HG03457 (cell line): ENCODE results near the gene CYP27A1.

ENCODE experiments used
- ATAC-seq: cut with Tn5 transposase; IDR thresholded peaks from one replicate; pipeline ENCODE4 v1.9.1; 2021; ENCODE audit warnings: moderate number of reproducible peaks; ENCODE audit not compliant: unreplicated experiment

The CYP27A1 gene

DNA sequence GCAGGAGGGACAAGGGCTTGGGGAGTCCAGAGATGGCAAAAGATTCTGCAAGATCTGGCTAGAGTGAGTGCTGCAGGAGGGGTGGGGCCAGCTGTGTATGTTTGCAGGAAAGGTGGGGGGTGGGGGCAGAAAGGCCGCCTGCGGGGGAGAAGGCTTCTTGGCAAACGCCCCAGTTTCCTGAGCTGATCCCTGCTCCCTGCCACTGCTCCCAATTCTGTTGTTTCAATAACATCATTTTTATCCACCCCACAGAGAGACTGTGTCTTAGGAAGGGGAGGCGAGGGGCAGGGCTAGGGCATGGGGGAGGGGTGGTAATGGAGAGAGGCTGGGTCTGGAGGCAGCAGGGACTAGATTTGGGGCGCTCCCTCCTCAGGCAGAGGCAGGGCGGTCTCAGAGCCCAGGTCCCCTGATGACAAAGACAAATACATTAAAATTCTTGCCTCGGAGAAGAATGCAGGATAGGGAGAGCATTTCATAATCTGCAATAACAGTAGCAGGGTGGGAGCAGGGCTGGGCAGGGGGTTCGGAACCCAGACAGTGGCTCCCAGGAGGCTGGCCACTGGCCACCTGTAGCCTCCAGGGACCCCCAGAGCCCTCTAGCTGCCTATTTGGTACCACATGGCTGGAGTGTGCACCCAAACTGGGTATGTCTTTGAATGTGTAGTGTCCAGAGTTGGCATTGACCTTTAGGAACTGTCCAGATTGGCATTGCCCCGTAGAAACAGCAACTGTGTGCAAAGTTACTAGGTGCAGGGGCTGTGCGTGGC, 75.6 kb downstream of the CYP27A1 start:
- no peak for ATAC-seq

DNA sequence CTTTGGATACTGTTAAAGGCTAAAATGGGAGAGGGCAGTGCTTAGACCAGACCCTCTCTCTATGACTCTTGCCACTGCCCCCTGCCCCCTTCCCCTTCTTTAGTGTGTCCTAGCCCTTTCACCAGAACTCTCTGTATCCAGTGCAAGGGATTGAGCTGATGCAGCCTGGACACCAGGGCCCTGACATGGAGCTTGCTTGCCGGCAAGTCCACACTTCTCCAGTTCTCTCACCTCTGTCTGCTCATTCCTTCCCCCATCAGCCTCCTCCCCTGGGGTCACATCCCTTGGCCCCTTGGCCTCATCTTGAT, 76.1 kb downstream of the CYP27A1 start:
- no peak for ATAC-seq

DNA sequence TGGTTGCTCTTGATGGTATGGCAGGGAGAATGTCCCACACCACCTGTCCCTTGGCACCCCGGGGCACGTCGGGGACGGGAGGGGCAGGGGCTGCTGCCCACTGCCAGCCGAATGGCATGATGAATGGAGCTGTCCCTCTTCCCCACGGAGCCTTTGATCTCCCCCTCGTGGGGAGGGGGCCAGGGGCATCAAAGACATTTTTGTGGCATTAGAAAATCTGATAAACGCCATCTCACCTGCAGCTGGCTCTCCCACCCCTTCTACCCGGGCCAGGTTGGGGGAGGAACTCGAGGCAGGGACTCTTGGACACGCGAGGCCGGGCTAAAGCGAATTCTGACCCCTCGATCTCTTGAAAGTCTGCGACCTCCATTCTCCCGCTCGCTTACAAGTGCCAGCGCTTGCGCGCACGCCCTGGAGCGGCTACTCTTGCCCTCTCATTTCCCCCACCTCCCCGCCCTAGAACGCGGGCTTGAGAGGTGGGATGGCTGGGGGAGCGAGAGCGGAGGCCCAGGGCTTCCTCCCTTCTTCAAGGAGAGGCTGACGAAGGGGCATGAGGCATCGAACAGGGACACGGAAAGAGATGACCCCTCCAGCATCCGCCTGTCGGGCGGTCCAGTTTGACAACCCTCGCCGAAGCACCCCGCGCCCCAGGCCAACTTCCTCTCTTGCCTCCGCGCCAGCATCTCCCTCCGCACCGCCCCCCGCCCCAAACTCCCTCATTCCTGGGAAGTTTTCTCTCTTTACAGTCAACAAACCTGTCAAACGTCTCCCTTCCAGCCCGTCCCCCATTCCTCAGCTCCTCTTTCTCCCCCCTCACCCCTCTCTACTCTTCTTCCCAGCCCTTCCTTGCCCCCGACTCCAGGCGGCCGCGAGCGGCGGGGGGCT, 77.0 kb downstream of the CYP27A1 start:
- ATAC-seq = no peak

DNA sequence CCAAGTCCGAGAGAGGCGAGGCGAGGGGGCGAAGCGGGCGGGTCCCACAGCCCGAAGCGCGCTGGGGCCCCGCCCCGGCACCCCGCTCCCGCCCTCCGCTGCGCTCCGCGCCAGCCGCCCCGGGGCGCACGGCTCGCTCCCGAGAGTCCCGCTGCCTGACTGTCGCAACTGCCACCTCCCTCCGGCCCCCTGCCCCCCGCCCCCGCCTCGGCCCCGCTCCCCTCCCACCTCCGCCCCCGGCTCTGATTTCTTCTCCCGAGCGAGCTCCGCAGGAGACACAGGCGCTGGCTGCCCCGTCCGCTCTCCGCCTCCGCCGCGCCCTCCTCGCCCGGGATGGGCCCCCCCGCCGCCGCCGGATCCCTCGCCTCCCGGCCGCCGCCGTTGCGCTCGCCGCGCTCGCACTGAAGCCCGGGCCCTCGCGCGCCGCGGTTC, 77.6 kb downstream of the CYP27A1 start, which contains the start of gene WNT6:
WNT6 (plus strand) TSS at position 250 of the 432 bp plus-strand sequence. CDS start 233 bp downstream, outside the sequence.
- ATAC-seq = no peak

DNA sequence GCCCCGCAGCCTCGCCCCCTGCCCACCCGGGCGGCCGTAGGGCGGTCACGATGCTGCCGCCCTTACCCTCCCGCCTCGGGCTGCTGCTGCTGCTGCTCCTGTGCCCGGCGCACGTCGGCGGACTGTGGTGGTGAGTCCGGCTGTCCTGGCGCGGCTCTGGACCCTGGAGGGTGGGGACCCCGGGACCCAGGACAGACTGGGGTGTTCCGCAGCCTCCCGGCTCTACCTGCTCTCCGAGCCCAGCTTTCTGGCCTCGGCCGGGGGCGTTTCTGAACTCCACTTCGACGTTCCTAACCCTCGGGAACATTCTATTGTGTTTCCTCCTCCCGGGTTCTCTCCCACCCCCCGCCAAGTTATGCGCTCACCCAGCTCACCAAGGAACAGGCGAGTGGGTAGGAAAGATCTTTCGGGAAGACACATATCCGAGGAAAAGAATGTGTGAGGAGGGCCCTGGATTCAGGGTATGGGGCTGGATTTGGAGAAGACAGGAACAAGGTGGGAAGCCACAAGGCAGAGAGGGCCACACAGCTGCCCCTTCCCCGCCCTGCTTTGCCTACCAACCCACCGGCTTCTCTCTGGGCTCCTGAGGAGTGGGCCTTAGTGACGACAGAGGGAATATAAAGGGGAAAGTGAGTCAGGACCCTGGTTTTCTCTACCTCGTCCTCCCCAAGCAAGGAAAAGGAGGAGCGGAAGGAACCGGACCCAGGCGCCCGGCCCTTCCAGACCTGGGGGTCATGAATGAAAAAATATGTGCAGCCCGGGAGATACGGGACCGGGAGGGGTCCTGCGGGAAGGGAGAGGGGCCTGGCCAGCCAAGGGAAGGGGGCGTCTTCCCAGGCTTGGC, 78.3 kb downstream of the CYP27A1 start:
- ATAC-seq = no peak

DNA sequence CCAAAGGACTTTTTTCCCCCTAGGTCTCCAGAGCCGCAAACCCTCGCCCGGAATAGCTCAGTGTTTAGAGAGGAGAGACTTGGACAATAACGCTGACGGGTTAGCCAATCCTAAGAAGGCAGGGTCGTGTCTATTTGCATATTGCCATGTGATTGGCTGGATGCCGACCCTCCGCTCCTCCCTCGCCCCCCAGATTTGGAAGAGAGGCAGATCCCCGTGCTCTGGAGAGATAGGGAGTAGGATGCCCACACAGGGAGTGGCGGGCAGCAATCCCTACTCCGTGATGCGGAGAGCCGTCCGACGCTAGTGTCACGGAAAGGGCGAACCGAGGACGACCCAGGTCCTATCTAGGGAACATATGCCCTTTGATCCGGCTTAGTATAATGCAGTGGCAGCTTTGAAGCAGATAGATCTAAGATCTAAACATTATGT, 79.0 kb downstream of the CYP27A1 start:
- no peak for ATAC-seq

DNA sequence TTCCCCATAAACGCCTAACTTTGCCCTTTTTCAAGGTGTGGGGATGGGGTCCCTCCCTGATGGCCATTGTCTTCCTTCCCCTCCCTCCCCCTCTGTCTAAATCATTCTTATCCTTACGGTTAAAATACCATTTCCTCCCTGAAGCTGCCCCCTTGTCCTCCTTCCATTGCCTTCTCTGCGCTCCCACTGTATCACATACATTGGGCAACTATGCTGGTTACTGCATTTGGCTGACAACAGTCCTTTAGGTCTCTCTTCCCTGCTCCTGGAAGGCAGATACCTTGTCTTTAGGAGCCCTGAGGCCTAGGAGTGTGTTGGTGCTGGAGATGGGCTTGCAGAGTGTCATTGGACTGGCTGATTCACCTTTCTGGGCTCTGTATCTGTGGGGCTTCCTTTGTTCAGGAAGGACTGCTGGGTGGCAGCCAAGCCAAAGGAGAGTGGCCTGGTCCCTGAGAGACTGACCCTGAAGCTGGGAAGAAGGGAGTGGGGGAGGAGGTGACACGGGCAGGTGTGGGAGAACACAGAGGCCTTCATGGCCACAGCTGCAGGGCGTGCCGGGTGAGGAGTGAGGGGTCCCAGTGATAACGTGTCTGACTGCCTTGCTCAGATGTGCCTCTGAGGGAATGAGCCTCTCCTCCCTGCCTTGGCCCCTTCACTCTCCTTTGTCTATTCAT, 79.8 kb downstream of the CYP27A1 start:
- no peak for ATAC-seq

DNA sequence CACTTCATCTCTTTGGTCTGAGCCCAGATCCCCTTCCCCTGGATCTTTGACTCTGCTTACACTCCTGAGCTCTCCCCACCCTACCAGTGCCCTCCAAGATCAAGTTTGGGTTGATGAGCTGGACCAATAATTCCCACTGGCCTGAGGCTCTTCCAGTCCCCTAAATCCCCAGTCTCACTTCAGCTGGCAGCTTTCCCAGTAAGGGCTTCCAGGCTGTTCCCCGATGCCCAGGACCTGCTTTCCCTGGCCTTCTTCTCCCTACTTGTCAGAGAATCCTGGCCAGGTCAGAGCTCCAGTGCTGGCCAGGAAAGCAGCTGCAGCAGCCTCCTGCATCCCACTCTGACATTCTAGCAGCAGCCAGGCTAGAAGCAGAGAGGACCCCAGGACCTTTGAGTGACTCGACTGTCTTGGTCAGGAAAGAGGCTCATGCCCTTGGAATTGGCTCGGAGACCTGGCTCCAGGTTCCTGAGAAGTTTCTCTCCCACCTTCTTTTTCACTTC, 81.1 kb downstream of the CYP27A1 start:
- ATAC-seq = no peak
